Activated CD4-positive, alpha-beta T cell treated with anti-CD3 and anti-CD28 coated beads, Interleukin-2, amount 50 U/mL, for 16 hours (primary cell): ENCODE measurements around the gene SEMA3B.
"Not testable (repeated sequence)": the region's sequence is repeated elsewhere in the genome, so short reads cannot be mapped to it uniquely, and the experiment has no call there.

Source experiments
- DNase-seq: peaks from one replicate; pipeline ENCODE4 v3.0.0-alpha.2; 2020

The SEMA3B gene

GRCh38 chr3:50238549-50239026 is 30.4 kb upstream of the SEMA3B start:
- DNase-seq: peak; percentile 42

GRCh38 chr3:50239649-50240048 is 29.3 kb upstream of the SEMA3B start:
- no peak for DNase-seq

GRCh38 chr3:50241163-50241562 is 27.8 kb upstream of the SEMA3B start:
- DNase-seq: no peak

- no peak for DNase-seq
These were observed 27.1 kb upstream of the SEMA3B start for GRCh38 chr3:50241713-50242380.

GRCh38 chr3:50242381-50242770 is 26.6 kb upstream of the SEMA3B start:
- peak; percentile 53 for DNase-seq

GRCh38 chr3:50242851-50243542 is 25.9 kb upstream of the SEMA3B start:
- peak; percentile 53 for DNase-seq

- no peak for DNase-seq
These were observed 25.4 kb upstream of the SEMA3B start for GRCh38 chr3:50243543-50243895.

GRCh38 chr3:50244813-50245212 is 24.1 kb upstream of the SEMA3B start:
- DNase-seq: not testable (repeated sequence)

GRCh38 chr3:50245251-50245745 is 23.6 kb upstream of the SEMA3B start:
- DNase-seq: no peak

GRCh38 chr3:50245831-50246516 is 23.0 kb upstream of the SEMA3B start:
- peak; percentile 91 for DNase-seq

GRCh38 chr3:50246517-50246954 is 22.4 kb upstream of the SEMA3B start:
- DNase-seq: peak; percentile 92

- no peak for DNase-seq
These were observed 20.6 kb upstream of the SEMA3B start for GRCh38 chr3:50248387-50248786.

GRCh38 chr3:50249457-50249856 is 19.5 kb upstream of the SEMA3B start:
- DNase-seq: no peak

GRCh38 chr3:50250514-50250913 is 18.4 kb upstream of the SEMA3B start:
- no peak for DNase-seq

GRCh38 chr3:50251220-50251619 is 17.7 kb upstream of the SEMA3B start:
- peak; percentile 42 for DNase-seq

- no peak for DNase-seq
These were observed 14.2 kb upstream of the SEMA3B start for GRCh38 chr3:50254577-50255250.

- no peak for DNase-seq
These were observed 13.7 kb upstream of the SEMA3B start for GRCh38 chr3:50255251-50255615.

- no peak for DNase-seq
These were observed 11.7 kb upstream of the SEMA3B start for GRCh38 chr3:50256978-50257890.

- no peak for DNase-seq
These were observed 10.8 kb upstream of the SEMA3B start for GRCh38 chr3:50258029-50258680.

- DNase-seq: no peak
These were observed 10.0 kb upstream of the SEMA3B start for GRCh38 chr3:50258979-50259378.

- no peak for DNase-seq
These were observed 9.4 kb upstream of the SEMA3B start for GRCh38 chr3:50259432-50260026.
